Measurements from ENCODE around the gene APOBEC3H.

DNA sequence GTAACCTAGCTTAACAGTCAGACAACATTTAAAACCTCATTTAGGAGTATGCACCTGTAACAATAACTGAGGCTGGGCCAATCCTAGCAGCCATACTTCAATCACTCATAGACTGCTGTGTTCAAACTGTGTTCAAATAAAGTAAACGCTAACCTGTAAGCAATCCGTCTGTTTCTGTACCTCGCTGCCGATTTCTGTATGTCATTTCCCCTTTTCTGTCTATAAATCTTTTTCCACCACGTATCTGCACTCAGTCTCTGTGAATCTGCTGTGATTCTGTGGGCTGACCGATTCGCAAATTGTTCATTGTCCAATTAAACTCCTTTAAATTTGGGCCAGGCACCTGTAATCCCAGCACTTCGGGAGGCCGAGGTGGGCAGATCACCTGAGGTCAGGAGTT is 12.3 kb downstream of the APOBEC3H start:
- TF ChIP-seq, protein P1, sequence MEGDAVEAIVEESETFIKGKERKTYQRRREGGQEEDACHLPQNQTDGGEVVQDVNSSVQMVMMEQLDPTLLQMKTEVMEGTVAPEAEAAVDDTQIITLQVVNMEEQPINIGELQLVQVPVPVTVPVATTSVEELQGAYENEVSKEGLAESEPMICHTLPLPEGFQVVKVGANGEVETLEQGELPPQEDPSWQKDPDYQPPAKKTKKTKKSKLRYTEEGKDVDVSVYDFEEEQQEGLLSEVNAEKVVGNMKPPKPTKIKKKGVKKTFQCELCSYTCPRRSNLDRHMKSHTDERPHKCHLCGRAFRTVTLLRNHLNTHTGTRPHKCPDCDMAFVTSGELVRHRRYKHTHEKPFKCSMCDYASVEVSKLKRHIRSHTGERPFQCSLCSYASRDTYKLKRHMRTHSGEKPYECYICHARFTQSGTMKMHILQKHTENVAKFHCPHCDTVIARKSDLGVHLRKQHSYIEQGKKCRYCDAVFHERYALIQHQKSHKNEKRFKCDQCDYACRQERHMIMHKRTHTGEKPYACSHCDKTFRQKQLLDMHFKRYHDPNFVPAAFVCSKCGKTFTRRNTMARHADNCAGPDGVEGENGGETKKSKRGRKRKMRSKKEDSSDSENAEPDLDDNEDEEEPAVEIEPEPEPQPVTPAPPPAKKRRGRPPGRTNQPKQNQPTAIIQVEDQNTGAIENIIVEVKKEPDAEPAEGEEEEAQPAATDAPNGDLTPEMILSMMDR (conservative IDR thresholded peaks at IDR 0.05), result no peak
- TF ChIP-seq EZH2 (IDR thresholded peaks at IDR 0.05; ENCODE audit: low read depth), result no peak
